Measurements from ENCODE around the gene KCTD20.
"Not testable (repeated sequence)": the region's sequence is repeated elsewhere in the genome, so short reads cannot be mapped to it uniquely, and the experiment has no call there.

The KCTD20 gene

DNA sequence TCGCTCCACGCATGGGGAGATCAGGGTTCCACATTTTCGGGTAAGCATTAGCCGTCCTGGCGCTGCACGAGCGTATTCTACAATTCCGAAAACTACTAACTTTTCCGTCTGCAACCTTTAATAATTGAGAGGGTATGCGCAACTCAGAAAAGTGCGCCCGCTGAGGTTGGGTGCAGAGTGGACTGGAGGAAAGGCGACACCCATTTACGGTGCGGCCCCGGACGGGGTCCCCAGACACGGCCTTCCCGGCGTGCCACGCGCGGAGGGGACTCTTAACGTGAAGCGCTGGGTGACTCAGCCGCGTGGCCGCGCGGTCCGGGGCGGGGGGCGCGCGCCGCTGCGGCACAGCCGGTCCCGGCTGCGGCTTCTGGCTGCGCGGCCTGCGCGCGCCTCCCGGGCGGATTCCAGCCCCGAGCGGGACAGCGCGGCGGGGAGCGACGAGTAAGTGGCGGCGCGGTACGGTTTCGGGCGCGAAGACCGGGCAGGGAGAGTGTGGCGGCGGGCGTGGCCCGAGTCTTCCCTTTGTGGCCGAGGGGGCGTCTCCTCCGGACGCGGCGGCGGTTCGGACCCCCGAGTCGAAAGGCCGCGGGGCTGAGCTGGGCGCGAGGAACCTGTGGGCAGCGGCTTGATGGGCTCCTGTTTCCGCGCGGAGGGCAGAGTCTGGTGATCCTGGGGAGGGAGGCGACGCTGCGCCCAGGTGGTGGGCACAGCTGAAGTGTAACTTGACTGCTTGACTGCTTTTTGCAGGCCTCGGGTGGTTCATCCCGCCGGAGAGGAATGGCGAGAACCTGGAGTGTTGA, at the start of gene KCTD20, which contains the start of gene PXT1:
KCTD20 (plus strand) TSS at position 330 of the 800 bp plus-strand sequence. CDS start 27,098 bp downstream, outside the sequence.
PXT1 (minus strand) TSS at position 184 of the 800 bp plus-strand sequence. CDS start 16,772 bp downstream, outside the sequence.
- DNase-seq (ENCODE audit: low read depth): peak; percentile 42

DNA sequence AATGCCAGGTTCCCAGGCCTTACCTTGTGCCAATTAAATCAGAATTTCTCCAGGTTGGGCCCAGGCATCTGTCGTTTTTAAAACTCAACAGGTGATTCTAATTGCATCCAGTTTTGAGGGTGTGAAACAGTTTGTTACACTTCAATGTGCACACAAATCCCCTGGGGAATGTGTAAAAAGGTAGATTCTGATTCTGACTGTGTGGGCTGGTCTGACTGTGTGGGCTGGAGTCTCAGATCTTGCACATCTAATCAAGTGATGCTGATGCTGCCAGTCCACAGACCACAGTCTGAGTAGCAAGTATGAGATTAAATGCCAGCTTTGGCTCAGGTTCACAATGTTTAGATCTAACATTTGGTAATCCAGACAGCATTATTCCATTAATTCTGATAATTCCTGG, 42.8 kb upstream of the KCTD20 start:
- no peak for DNase-seq (ENCODE audit: low read depth)

DNA sequence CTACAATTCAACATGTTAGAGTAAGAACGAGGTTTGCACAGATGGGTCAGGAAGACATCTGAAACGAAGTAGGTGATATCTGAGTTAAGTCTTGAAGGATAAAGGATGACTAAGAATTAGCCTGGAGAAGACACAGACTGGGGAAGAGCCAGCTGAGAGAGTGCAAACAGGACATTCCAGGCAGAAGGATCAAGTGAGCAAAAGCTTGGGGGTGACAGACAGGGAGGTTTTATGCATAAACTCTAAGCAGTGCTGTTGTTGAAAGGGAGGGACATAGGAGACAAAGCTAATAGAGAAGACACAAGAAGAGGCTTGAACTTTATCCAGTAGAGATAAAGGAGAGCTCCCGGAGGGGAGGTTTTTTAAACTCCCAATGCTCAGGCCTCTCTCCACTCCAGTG, 40.3 kb upstream of the KCTD20 start:
- no peak for DNase-seq (ENCODE audit: low read depth)

DNA sequence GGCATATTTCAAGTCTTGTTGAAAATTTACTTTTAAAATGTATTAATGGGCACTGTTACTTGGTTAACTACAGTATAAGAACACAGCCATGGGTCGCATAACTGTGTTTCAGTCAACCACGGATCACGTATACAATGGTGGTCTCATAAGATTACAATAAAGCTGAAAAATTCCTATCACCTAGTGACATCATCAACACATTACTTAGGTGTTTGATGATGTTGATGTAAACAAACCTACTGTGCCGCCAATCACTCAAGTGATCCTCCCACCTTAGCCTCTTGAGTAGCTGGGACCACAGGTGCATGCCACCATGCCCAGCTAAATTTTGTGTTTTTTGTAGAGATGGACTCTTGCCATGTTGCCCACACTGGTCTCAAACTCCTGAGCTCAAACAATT, 38.6 kb upstream of the KCTD20 start:
- DNase-seq (ENCODE audit: low read depth): no peak

DNA sequence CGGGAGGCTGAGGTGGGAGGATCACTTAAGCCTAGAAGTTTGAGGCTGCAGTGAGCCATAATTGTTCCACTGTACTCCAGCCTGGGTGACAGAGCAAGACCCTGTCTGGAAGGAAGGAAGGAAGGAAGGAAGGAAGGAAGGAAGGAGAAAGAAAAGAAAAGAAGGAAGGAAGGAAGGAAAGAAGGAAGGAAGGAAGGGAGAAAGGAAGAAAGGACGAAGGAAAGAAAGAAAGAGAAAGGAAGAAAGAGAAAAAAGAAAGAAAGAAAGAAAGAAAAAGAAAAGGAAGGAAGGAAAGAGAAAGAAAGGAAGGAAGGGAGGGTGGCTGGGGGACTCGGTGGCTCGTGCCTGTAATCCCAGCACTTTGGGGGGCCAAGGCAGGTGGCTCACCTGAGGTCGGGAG, 33.1 kb upstream of the KCTD20 start:
- not testable (repeated sequence) for DNase-seq (ENCODE audit: low read depth)

DNA sequence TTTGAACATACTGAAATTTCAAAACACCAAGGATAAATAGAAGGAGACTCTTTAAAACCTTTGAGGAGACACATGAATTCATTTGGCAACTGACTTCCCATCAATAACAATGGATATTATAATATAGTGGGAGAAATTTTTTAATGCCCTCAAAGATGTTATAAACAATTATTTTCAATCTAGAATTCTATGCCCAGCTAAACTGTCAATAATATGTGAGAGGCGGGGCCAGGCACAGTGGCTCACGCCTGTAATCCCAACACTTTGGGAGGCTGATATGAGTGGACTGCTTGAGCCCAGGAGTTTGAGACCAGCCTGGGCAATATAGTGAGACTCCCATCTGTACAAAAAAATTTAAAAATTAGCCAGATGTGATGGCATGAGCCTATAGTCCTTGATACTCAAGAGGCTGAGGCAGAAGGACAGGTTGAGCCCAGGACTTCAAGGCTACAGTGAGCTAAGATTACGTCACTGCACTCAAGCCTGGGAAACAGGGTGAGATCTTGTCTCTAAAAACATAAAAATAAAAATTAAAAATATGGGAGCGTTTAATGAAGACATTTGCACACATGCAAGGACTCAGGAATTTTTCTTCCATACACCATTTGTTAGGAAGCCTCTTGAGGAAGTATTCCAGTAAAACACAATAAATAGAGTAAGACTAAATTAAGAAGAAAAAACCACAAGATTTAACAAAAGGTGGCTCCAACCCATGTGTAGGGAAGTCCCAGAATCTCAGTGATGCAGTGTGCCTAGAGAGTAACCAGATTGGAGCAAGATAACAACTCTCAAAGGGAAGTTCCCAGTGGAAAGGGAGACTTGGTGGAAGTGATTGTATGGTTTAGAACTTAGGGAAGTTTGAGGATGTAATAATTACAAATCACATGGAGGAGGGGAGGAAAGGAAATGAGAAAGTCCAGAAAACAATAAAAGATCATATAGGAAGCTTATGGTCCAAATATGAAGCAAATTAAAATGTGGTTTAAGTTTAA, 29.0 kb upstream of the KCTD20 start:
- DNase-seq (ENCODE audit: low read depth): no peak

DNA sequence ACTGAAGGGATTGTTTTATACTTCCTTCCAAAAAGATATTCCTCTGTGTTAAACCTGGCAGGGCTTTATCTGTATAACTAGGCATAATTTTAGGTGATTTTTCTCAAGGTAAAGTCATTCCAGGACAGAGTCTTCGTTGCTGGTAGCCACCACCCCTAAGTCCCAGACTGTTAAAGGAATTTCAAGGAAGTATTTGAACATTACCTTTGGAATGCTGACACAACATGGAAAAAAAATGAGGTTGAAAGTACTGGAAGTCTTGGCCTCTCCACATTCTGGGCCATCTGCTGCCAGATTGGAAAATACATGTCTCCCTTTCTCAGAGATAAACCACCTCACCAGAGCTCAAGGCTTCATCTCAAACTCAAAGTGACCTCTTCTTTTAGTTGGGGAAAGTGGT, 28.3 kb upstream of the KCTD20 start:
- DNase-seq (ENCODE audit: low read depth): peak; percentile 13

DNA sequence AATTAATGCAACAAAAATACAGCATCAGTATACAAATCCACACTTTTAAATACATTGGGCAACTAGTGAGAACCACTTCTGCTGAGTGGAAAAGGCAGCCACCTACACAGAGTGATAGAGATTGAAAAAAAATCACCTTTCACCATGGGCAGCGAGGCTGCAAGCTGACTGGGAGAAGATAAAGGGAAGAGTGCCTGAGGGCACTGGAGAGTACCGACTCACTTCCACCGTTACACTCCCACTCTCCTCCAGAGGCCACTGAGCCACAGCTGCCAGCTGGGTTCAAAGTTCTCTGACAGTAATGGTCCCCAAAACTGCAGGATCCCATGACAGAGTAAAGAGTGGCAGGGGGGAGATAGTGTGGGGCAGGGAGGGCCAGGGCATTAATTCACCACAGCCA, 24.2 kb upstream of the KCTD20 start:
- no peak for DNase-seq (ENCODE audit: low read depth)

DNA sequence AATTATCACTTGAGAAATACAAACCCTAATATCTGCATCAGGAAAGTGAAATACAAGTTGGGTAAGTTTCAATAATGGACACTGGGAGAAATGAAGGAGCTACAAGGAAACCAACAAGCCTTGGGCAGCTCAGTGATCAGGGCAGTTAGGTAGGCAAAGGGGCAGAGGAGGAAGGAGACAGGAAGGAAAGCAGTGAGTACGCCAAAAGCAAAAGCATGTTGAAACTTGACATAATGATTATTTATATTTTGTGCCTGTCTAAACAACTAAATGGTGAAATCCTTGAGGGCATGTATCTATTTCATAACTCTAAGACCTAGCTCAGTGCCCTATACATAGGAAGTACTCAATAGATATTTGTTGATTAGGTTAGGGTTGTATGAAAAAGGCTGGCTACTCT, 23.5 kb upstream of the KCTD20 start:
- no peak for DNase-seq (ENCODE audit: low read depth)

DNA sequence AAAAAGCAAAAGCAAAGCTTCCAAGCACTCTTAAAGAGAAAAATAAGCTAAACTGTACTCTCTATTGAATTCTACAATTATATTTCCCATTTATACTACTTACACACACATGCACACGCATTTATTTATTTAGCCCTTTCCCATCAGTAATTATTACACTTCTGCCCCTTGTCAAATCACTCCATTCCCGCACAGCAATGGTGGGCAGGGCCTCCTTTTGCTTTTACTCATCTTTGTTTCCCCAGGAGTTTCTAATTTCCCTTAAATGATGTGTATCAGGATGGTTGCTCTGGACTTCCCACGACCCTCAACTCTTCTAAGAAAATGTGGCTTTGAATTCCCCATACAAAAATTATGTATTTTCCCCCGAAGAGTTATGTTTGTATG, 20.1 kb upstream of the KCTD20 start:
- no peak for DNase-seq (ENCODE audit: low read depth)

DNA sequence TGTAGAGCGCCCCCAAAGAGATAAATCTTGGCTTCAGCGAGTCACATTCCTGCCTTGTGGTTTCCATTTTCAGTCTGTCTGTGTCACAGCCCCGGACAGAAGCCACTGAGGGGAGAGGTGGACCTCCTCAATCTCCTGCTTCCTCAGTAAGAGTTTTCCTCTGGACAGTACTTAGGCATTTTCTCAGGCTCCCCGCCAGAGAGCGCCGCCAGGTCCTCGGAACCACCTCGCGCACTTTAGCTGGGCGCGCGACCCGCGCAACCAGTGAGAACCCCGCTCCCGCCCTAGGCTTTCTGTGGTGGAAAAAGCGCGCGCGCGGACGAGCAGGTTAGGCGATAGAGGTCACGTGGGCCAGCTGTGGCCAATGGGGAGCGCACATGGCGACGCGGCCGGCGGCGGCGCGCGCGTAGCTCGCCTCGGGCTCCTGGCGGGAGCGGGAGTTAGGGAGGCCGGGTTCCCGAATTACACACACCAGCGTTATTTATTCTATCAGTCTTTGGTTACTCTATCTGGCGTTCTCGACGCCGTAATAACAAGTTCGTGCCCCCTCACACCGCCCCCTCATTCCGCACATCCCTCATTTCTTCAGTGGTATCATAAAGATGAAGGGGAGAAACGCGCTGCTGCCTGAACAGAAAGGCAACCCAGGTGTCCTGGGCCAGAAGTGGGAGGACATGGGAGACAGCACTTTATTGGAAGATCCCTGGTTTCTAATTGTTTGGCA, 19.5 kb upstream of the KCTD20 start:
- DNase-seq (ENCODE audit: low read depth): peak; percentile 87

DNA sequence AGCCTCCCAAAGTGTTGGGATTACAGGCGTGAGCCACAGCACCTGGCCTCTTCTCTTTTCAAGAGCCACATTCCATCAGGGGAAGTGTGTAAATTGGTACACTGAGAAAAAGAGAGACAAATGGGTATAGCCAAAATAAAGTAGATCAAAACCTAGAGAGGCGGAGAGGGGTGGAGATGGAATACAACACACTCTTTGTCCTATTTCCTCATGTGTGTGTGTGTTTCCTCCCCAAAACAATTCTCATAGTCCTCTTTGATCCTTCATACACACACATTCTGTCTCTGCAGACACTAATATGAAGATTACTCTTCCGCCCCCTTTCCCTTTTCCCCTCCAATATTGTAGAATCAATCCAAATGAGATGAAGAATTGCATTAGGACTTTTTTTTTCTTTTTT, 16.2 kb upstream of the KCTD20 start:
- DNase-seq (ENCODE audit: low read depth): no peak

DNA sequence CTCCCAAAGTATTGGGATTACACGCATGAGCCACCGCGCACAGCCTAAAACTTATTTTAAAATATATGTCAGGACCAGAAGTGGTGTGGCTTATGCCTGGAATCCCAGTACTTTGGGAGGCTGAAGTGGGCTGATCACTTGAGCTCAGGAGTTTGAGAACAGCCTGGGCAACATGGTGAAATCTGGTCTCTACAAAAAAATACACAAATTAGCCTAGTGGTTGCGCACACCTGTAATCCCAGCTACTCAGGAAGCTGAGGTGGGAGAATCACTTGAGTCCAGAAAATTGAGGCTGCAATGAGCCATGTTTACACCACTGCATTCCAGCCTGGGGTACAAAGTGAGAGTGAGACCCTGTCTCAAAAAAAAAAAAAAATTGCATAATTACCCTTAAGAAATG, 13.9 kb upstream of the KCTD20 start:
- DNase-seq (ENCODE audit: low read depth): no peak

DNA sequence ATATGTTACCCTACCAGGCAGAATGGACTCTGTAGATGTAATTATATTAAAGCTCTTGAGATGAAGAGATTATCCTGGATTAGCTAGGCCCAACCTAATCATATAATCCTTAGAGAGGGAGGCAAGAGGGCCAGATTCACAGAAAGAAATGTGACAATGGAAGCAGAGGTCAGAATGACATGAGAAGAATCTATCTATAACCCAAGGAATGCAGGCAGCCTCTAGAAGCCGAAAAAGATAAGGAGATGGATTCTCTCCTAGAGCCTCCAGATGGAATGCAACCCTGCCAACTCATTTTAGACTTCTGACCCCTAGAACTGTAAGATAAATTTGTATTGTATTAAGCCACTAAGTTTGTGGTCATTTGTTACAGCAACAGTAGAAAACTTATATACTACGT, 12.4 kb upstream of the KCTD20 start:
- DNase-seq (ENCODE audit: low read depth): peak; percentile 31

DNA sequence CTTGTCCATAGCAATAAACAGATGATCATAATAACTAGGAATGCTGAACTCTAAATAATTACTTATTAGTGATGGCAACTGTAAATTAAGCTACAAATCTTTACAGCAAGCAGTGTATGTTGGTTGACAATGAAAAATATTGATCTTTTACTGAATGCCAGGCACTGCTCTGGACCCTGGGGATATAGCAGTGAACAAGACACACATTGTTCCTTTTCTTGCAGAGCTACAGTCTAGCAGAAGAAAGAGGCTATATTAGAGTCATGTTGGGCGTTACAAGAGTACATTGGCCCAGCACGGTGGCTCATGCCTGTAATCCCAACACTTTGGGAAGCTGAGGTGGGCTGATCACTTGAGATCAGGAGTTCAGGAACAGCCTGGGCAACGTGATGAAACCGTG, 11.6 kb upstream of the KCTD20 start:
- DNase-seq (ENCODE audit: low read depth): no peak

DNA sequence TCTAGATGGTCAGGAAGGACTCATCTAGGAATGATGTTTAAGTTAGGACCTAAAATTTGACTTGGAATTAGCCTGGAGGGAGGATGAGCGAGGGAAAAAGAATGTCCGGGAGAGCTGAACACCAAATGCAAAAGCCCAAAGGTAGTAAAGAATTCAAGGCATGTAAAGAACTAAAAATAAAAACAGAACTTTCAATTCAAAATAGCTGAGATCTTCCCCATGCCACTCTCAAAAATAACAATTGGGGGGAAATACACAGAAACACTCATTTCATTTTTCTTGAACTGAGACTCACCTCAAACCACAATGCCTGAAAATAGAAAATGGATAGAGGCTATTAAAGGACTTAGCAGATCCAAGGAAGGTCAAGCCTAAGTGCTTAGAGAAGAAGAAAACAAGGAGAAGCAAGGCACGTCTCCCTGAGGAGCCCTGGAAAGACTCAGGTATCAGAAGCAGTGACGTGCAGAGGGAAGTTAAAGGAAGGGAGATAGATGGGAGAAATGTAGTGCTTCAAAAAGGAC, 10.6 kb upstream of the KCTD20 start:
- DNase-seq (ENCODE audit: low read depth): peak; percentile 79

DNA sequence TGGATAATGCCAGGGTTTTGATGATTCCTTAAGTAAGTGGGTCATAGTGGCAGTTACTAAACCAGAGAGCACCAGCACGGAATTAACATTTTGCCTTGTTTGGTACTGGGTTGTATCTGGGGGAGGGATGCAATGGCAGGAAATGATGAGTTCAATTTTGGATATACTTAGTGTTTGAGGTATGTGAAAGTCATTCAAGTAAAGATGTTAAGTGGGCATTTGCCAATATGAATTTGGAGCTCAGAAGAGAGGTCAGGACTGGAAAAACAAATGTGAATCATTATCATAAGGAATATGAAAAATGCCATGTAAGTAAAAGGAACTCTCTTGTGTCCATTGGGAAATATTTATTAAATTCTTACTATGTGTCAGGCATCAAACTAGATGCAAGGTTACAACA, 6.3 kb upstream of the KCTD20 start:
- peak; percentile 90 for DNase-seq (ENCODE audit: low read depth)

DNA sequence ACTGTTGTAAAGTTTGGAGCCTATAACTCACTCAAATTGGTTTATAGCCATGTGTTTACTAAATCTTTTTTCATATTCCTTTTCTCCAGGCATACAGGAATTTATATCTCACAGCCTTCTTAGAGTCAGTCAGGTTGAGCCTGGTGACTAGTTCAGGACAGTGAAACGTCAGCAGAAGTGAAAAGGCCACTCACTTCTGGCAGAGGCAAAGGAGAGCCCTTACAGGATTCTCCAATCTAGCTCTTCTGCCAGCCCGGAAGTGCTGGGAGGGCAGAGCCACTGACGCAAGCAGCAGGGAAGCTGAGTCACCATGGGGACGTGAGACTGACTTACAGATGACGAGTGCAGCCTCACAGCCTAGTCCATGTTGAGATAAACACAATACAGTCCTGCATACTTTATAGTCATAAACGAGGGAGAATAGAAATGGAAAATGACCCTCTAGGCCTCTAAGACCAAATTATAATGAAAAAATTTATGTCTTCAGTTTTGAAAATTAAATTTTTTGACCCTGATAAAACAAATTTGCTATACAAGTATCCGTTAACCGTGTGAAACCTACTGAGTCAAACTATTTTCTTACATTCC, 1.4 kb upstream of the KCTD20 start:
- DNase-seq (ENCODE audit: low read depth): peak; percentile 98

DNA sequence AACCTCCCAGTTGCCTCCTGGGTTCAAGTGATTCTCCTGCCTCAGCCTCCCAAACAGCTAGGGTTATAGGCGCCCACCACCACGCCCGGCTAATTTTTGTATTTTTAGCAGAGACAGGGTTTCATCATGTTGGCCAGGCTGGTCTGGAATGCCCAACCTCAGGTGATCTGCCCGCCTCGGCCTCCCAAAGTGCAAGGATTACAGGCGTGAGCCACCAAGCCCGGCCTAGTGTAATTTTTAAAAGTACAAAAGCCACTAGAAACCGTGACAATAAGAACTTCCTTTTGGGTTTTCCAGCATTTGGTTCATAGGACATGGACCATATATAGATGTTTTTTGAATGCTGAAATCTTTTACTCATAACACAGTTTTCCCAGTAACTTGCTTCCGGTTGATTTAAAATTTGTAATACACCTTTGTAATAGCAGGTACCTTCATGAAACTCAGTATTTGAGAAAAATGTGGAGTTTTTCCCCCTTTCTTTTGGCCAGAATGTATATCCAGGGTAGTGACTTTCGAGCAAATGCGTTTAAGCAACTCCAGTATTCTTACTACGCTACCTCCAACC, 613 bp upstream of the KCTD20 start:
- no peak for DNase-seq (ENCODE audit: low read depth)

DNA sequence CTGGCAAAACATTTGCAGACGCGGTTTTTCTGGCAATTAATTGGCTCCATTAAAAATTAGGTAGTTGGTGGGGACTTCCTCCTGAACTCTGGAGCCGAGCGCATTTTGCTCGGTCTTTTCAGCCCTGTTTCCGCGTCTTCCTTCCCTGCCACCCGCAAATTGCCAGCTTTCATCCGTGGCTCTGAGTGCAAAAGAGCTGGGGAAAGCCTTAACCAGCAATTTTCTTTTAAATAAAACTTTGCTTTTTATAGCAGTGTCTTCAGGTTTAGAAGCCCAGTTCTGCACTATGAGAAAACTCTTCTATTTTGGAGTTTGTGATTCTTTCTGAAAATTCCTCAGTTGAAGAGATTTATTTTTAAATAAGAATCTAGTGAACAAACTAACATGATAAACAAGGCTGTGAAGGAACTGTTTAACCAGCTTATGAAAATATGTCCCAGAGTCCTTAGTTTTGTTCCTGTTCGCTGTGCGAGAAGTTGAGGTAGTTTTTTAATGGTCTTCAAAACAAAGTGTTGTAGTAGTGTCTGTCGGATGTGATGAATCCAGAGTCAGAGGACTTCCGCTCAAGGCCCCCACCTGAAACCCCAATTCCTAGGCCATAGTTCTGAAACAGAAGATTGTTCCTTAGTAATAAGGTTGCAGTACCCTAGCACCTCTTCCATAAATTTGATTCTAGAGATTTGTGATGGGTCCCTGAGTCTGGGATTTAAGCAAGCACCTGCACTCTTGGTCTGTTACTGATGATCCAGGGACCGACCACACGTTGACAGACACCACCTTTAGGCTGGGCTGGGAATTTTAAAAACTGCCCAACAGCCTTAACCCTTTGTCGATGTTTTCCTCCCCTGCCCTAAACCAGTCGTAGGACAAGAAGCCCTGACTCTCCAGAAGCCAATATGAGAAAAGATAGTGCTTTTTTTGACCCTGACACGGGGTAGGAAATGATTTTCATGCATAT, 950 bp downstream of the KCTD20 start:
- peak; percentile 14 for DNase-seq (ENCODE audit: low read depth)

Measured in HS-5 (cell line).